Left ventricle myocardium inferior (tissue), 1 donor: ENCODE measurements around the gene MPHOSPH9. TPM values are rescaled to one million over a fixed set of nuclear protein-coding genes. Genes with fewer than 3 reads are reported as not detected.

Source experiments
- DNase-seq: peaks from one replicate; pipeline ENCODE4 v3.0.0-alpha.2; 2020
- H3K27ac ChIP-seq: fragments of 200-600 bp; replicated peaks from 2 replicates; pipeline ENCODE4 v1.8.0; 2021
- H3K27me3 ChIP-seq: fragments of 200-600 bp; 2 replicates; pipeline ENCODE4 v1.8.0; 2021; ENCODE audit warnings: low read depth
- H3K36me3 ChIP-seq: fragments of 200-600 bp; 2 replicates; pipeline ENCODE4 v1.8.0; 2021
- H3K4me1 ChIP-seq: fragments of 200-600 bp; 2 replicates; pipeline ENCODE4 v1.8.0; 2021
- H3K4me3 ChIP-seq: fragments of 200-600 bp; 2 replicates; pipeline ENCODE4 v1.8.0; 2021; ENCODE audit warnings: mild to moderate bottlenecking, moderate library complexity
- H3K9me3 ChIP-seq: fragments of 200-600 bp; replicated peaks from 2 replicates; pipeline ENCODE4 v1.8.0; 2021
- intact Hi-C: fragments of 100-400 bp; cut with micrococcal nuclease; formaldehyde crosslinking; loops from one replicate; pipeline ENCODE4 v1.11.0; 2022
- long read RNA-seq: library from polyadenylated mRNA; unstranded; transcript quantifications from one replicate; pipeline ENCODE4 v2.0.0, GENCODE V29; 2021
- total RNA-seq: library from RNA; stranded (reverse); fragmentation: NEBNext Ultra II Directional; extraction: Animal tissue kit (Norgen Biotek cat#: 25700); gene quantifications from one replicate; pipeline ENCODE4 v1.2.1, GENCODE V29; 2021
- TF ChIP-seq, protein P1 (sequence below): fragments of 200-600 bp; IDR thresholded peaks from 2 replicates; pipeline ENCODE4 v1.8.0; 2021; ENCODE audit warnings: antibody characterized with exemption, mild to moderate bottlenecking, borderline replicate concordance
- donor health status: DM: no; HTN: yes; CAD: no; lungs with severe emphysema.

MPHOSPH9 gene, protein sequence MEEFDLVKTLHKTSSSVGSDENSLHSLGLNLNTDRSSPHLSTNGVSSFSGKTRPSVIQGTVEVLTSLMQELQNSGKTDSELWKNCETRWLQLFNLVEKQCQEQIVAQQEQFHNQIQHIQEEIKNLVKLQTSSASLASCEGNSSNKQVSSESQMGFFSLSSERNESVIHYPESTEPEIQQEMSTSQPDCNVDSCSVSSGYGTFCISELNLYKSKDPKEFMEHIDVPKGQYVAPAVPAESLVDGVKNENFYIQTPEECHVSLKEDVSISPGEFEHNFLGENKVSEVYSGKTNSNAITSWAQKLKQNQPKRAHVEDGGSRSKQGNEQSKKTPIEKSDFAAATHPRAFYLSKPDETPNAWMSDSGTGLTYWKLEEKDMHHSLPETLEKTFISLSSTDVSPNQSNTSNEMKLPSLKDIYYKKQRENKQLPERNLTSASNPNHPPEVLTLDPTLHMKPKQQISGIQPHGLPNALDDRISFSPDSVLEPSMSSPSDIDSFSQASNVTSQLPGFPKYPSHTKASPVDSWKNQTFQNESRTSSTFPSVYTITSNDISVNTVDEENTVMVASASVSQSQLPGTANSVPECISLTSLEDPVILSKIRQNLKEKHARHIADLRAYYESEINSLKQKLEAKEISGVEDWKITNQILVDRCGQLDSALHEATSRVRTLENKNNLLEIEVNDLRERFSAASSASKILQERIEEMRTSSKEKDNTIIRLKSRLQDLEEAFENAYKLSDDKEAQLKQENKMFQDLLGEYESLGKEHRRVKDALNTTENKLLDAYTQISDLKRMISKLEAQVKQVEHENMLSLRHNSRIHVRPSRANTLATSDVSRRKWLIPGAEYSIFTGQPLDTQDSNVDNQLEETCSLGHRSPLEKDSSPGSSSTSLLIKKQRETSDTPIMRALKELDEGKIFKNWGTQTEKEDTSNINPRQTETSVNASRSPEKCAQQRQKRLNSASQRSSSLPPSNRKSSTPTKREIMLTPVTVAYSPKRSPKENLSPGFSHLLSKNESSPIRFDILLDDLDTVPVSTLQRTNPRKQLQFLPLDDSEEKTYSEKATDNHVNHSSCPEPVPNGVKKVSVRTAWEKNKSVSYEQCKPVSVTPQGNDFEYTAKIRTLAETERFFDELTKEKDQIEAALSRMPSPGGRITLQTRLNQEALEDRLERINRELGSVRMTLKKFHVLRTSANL
- 23.9 TPM for total RNA-seq
- long read RNA-seq, full-length matches to known transcripts, result 1 of 13 reads
- long read RNA-seq, partial matches to known transcripts, result 2 of 13 reads
- long read RNA-seq, other reads (novel, unspliced or antisense), result 10 of 13 reads

DNA sequence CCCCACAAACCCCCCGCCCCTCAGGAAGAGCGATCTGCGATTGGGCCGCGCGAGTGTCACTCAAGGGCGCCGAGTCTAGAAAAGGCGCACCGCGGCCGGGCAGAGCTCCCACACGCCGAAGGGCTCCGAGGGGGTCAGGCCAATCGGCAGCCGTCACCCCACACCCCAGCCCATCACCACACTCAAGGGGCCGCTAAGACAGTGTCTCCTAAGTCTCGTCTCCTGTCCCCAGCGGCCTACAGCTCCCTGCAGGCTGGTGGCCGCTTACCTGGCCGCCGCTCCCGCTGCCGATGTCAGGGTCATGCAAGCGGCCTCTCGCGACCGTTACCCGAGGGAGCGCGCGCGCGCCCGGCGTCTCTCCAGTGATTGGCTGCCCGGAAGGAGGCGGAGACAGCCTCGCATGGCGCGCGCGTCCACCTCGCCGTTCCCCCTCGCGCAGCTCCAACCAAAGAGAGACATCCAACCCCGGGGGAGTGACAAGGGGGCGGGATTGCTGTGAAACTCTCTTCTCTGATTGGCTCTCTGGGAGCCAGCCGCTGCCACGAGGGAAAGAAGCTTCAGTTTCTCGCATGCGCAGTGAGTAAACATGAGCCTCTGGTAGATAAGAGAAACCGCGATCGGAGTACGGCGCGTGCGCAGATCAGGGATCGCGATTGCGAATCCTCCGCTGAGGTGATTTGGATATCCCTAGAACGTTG lies at the start of gene MPHOSPH9, which contains the start of gene MTRFR:
Gene MPHOSPH9, minus strand, starts transcription at position 335 of the 698 bp plus-strand sequence. CDS start 2,777 bp downstream, outside the sequence.
Gene MTRFR, plus strand, starts transcription at position 630 of the 698 bp plus-strand sequence. CDS start 20,239 bp downstream, outside the sequence.
- TF ChIP-seq, protein P1, sequence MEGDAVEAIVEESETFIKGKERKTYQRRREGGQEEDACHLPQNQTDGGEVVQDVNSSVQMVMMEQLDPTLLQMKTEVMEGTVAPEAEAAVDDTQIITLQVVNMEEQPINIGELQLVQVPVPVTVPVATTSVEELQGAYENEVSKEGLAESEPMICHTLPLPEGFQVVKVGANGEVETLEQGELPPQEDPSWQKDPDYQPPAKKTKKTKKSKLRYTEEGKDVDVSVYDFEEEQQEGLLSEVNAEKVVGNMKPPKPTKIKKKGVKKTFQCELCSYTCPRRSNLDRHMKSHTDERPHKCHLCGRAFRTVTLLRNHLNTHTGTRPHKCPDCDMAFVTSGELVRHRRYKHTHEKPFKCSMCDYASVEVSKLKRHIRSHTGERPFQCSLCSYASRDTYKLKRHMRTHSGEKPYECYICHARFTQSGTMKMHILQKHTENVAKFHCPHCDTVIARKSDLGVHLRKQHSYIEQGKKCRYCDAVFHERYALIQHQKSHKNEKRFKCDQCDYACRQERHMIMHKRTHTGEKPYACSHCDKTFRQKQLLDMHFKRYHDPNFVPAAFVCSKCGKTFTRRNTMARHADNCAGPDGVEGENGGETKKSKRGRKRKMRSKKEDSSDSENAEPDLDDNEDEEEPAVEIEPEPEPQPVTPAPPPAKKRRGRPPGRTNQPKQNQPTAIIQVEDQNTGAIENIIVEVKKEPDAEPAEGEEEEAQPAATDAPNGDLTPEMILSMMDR, result no peak
- intact Hi-C loops, result loop anchor here (10.0 kb wide), 1 partner anchor 248 kb away; the partner anchor contains the start of gene ARL6IP4
- peak within 1 kb of the TSS; percentile 94 for H3K27ac ChIP-seq
- H3K36me3 ChIP-seq, result peaks cover 7% of the 10 kb centered on the region
- peak within 1 kb of the TSS; percentile 82 for H3K4me3 ChIP-seq
- H3K27me3 ChIP-seq, result no peaks in the 10 kb centered on the region
- H3K9me3 ChIP-seq, result no peaks in the 10 kb centered on the region
- H3K4me1 ChIP-seq, result peaks cover 72% of the 10 kb centered on the region
- peak; percentile 99 for DNase-seq

DNA sequence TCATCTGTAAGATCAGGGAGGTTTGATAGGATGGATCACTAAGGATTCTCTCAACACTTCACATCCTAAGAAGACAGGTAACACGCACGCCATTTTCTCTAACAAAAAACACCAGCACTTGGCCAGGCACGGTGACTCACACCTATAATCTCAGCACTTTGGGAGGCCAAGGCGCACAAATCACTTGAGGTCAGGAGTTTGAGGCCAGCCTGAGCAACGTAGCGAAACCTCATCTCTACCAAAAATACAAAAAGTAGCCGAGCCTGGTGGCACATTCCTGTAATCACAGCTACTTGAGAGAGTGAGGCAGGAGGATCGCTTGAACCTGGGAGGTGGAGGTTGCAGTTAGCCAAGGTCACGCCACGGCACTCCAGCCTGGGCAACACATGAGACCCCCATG lies 49.2 kb upstream of the MPHOSPH9 start:
- no peaks in the 10 kb centered on the region for H3K4me1 ChIP-seq
- TF ChIP-seq, protein P1, result no peak
- H3K36me3 ChIP-seq, result no peaks in the 10 kb centered on the region
- no peaks in the 10 kb centered on the region for H3K9me3 ChIP-seq
- no peaks in the 10 kb centered on the region for H3K27me3 ChIP-seq
- DNase-seq, result no peak
- intact Hi-C loops, result no loop called here
- H3K4me3 ChIP-seq, result no peak overlapping the region
- H3K27ac ChIP-seq, result no peak overlapping the region

DNA sequence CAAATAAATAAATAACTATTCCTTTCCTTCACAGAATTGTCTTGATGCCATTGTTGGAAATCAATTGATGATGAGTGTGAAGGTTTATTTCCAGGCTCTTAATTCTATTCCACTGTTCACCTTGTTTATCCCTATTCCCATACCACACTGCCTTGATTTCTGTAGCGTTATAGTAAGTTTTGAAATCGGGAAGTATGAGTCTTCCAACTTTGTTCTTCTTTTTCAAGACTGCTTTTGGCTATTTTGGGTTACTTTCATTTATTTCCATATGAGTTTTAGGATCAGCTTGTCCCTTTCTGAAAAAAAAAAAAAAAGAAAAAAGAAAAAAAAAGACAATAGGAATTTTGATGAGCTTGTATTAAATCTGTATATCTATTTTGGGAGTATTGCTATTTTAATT lies 48.0 kb upstream of the MPHOSPH9 start:
- intact Hi-C loops, result no loop called here
- DNase-seq, result no peak
- TF ChIP-seq, protein P1, result no peak
- Histone ChIP-seq H3K27me3 (no peaks in the 10 kb centered on the region), H3K9me3 (no peaks in the 10 kb centered on the region), H3K4me1 (no peaks in the 10 kb centered on the region), H3K36me3 (no peaks in the 10 kb centered on the region), H3K4me3 (no peak overlapping the region), H3K27ac (no peak overlapping the region)

DNA sequence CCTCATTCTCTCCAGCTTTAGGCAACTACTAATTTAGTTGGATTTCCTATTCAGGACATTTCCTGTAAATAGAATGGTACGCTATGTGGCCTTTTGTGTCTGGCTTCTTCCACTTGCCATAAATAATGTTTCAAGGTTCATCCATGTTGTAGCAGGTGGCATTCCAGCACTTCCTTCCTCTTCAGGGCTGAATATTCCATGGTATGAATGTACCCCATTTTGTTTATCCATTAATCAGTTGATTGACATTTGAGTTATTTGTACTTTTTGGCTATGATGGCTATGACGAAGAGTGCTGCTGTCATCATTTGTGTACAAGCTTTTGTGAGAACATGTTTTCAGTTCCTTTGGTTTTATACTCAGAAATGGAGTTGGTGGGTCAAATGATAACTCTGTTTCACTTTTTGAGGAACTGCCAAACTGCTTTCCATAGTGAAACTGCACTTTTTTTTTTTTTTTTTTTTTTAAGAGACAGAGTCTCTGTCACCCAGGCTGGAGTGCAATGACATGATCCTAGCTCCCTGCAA lies 45.2 kb upstream of the MPHOSPH9 start:
- Histone ChIP-seq H3K27me3 (no peaks in the 10 kb centered on the region), H3K4me3 (no peak overlapping the region), H3K36me3 (no peaks in the 10 kb centered on the region), H3K27ac (peak overlapping the region; percentile 36), H3K4me1 (no peaks in the 10 kb centered on the region), H3K9me3 (no peaks in the 10 kb centered on the region)
- TF ChIP-seq, protein P1, result no peak
- no peak for DNase-seq
- intact Hi-C loops, result no loop called here
